Erythroblast (primary cell): ENCODE results near the gene FXR1.

Source experiments
- GATA1 ChIP-seq: IDR thresholded peaks from 2 replicates; pipeline ENCODE4 v1.6.1; 2011; ENCODE audit warnings: low read depth, mild to moderate bottlenecking, control low read depth, low read length, moderate library complexity
- POLR2A ChIP-seq: IDR thresholded peaks from 2 replicates; pipeline ENCODE4 v1.6.1; 2011; ENCODE audit warnings: mild to moderate bottlenecking, low read length

GRCh38 chr3:180990505-180990904, 78.0 kb downstream of the FXR1 start:
- TF ChIP-seq POLR2A = no peak
- TF ChIP-seq GATA1 = no peak
